ENCODE measurements around the gene DNAAF1. TPM values are rescaled to one million over a fixed set of nuclear protein-coding genes. Genes with fewer than 3 reads are reported as not detected.

DNAAF1 gene
- total and polyA plus RNA-seq, 2 of the 8 experiments (the other 6 are each of a cell fraction or from before 2014, with no cell fraction given) = 0.09 to 0.15 TPM

DNA sequence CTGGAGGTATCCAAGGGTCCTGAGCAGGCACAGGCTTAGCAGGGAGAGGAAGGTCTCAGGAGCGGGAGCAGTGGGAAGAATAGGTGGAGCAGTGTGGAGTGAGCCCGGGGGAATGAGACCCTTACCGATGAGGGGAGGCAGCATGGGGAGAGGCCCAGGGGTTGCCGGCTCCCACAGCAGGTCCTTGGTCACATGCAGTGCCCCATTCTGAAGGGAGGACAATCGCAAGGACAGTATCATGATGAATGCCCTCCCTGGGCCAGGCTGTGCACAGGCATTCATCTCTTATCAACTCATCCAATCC is 38.4 kb downstream of the DNAAF1 start:
- Histone ChIP-seq H4K8ac (ENCODE audit: extremely low read depth, insufficient read depth, low read length) (no peak overlapping the region), H2BK20ac (ENCODE audit: low read length) (no peak overlapping the region), H3K56ac (replicated peaks; ENCODE audit: insufficient read length, low read depth, low read length) (no peak overlapping the region), H2BK15ac (ENCODE audit: low read length) (no peak overlapping the region), H4K91ac (replicated peaks; ENCODE audit: insufficient read length, low read length) (no peak overlapping the region), H3K23ac (ENCODE audit: insufficient read length) (no peak overlapping the region), H3K18ac (ENCODE audit: extremely low read depth, low read length) (no peak overlapping the region), H3K4me2 (ENCODE audit: insufficient read depth in 1 of 2, low read depth in 2 of 2, low read length in 2 of 2) (no peak overlapping the region), H4K20me1 (replicated peaks in 1 of 2; ENCODE audit: control insufficient read depth in 1 of 2, insufficient read depth in 2 of 2, low read length in 2 of 2) (peaks cover 9 to 14% of the 10 kb centered on the region in 2 experiments), H3K4ac (replicated peaks; ENCODE audit: insufficient read length, low read depth, low read length) (no peak overlapping the region), H3K79me1 (ENCODE audit: low read depth, low read length) (peaks cover 12% of the 10 kb centered on the region), H3K27ac (ENCODE audit: low read depth, low read length) (no peak overlapping the region), H3K9ac (replicated peaks in 1 of 4; ENCODE audit: extremely low read depth in 1 of 4, low read depth in 3 of 4, low read length in 3 of 4) (no peak overlapping the region), H3K36me3 (ENCODE audit: control insufficient read depth in 2 of 4, insufficient read depth in 4 of 4, low read length in 3 of 4) (peaks cover 6 to 48% (median 28%) of the 10 kb centered on the region in 4 experiments), H3K4me1 (replicated peaks in 1 of 4; ENCODE audit: control insufficient read depth in 3 of 4, insufficient read depth in 4 of 4, low read length in 3 of 4) (peaks cover 0 to 2% (median 0%) of the 10 kb centered on the region in 4 experiments; a peak in 2 of 7 replicates), H3K14ac (ENCODE audit: insufficient read length) (no peak overlapping the region), H4K5ac (ENCODE audit: insufficient read length, low read depth, low read length) (no peak overlapping the region), H2BK12ac (ENCODE audit: low read depth, low read length) (no peak overlapping the region), H3K4me3 (ENCODE audit: extremely low read depth in 1 of 4, insufficient read depth in 2 of 4, low read depth in 3 of 4, low read length in 4 of 4) (no peak overlapping the region), H3K23me2 (ENCODE audit: low read depth, low read length) (peaks cover 4% of the 10 kb centered on the region; the same call in 1 of the 2 replicates), H2AK5ac (ENCODE audit: low read depth, low read length) (no peak overlapping the region), H3K79me2 (ENCODE audit: control insufficient read depth in 1 of 2, insufficient read depth in 2 of 2, low read length in 2 of 2) (peaks cover 0 to 29% of the 10 kb centered on the region in 2 experiments; a peak in 2 of 4 replicates), H2BK5ac (ENCODE audit: low read depth, low read length) (no peak overlapping the region), H3K9me3 (ENCODE audit: insufficient read depth in 2 of 2, low read depth in 1 of 2, low read length in 1 of 2) (no peaks in the 10 kb centered on the region), H2BK120ac (replicated peaks; ENCODE audit: low read depth, low read length) (no peak overlapping the region), H3K27me3 (replicated peaks in 1 of 4; ENCODE audit: control insufficient read depth in 3 of 4, extremely low read depth in 1 of 4, insufficient read depth in 3 of 4, low read length in 3 of 4) (no peaks in the 10 kb centered on the region), H2AFZ (ENCODE audit: low read length) (no peak overlapping the region)
- no peak for DNase-seq (ENCODE audit: low read depth in 1 of 2, low spot score in 2 of 2)
- POLR2A ChIA-PET (ENCODE audit: partially characterized antibody) = no interaction called here
- 91% methylated on average over 5 of the region's 5 CpGs; no CpG with 5 or more reads in 1 of the 2 experiments for WGBS, 2 experiments (ENCODE audit: extremely low coverage in 1 of 2, insufficient coverage in 1 of 2, insufficient read length in 1 of 2, insufficient replicate concordance in 2 of 2, low coverage in 1 of 2, low lambda C conversion rate in 2 of 2, missing lambda C conversion rate in 1 of 2)
- FAIRE-seq = no peak
- CTCF ChIA-PET (ENCODE audit: partially characterized antibody) = interaction anchor here (0.6 to 6.9 kb wide), 7 partner anchors 9 to 300 kb away, joined by 3 to 54 read pairs (median 6); no protein-coding TSS in a partner anchor
- TF ChIP-seq KDM1A (IDR thresholded peaks at IDR 0.05; ENCODE audit: borderline replicate concordance, low read length) = no peak
- TF ChIP-seq MAFK (IDR thresholded peaks at IDR 0.05; ENCODE audit: low read depth, low read length) = no peak
- no peak for TF ChIP-seq GABPA (IDR thresholded peaks at IDR 0.05; ENCODE audit: borderline replicate concordance, insufficient read depth, low read length)
- TF ChIP-seq SIX5 (IDR thresholded peaks at IDR 0.05; ENCODE audit: low read depth, low read length) = no peak
- no peak for TF ChIP-seq SP2 (IDR thresholded peaks at IDR 0.05; ENCODE audit: low read length)

Data from H1 (cell line).